Epithelial cell of prostate (primary cell): ENCODE results near the gene NR1H4.
"Not testable (repeated sequence)": the region's sequence is repeated elsewhere in the genome, so short reads cannot be mapped to it uniquely, and the experiment has no call there.

Experiments used
- DNase-seq: peaks from one replicate; pipeline ENCODE4 v3.0.0-alpha.2; 2011; ENCODE audit warnings: low read depth, low spot score
- H3K27ac ChIP-seq: fragments of 450-650 bp; 2 replicates; pipeline ENCODE4 v1.5.1; 2017; ENCODE audit warnings: mild to moderate bottlenecking

NR1H4 gene

DNA sequence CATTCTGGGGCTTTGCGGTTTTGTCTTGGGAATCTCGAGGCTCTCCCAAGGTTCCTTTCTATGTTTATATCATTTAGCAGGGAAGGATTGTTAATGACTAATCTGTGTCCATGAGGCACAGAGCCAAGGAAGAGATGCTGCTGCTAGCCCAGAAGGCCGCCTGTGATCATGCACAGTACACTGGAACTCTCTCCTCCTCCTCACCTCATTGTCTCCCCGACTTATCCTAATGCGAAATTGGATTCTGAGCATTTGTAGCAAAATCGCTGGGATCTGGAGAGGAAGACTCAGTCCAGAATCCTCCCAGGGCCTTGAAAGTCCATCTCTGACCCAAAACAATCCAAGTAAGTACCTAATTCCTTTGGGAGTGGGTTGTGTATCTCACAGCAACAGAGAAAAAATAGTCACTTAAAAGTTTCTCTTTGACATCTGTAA is at the start of gene NR1H4:
NR1H4 (plus strand) TSS at position 151 of the 435 bp plus-strand sequence. CDS start 19,458 bp downstream, outside the sequence.
- no peak for DNase-seq
- no peak within 1 kb of the TSS for H3K27ac ChIP-seq

DNA sequence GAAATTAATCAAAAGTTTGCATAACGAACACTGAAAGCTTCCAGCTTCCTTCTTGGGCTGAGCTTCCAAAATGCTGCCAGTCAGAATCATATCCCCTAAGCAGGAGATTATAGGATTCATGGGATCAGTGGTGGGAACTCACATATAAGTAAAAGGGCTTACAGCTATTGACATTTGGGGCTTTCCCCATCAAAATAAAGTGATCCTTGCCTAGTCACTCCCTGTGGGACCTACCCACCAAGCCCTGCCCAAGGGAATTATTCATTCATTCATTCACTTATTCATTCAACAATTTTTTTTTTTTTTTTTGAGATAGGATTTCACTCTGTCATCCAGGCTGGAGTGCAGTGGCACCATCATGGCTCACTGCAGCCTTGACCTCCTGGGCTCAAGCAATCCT is 47.5 kb upstream of the NR1H4 start:
- no peak overlapping the region for H3K27ac ChIP-seq
- no peak for DNase-seq

DNA sequence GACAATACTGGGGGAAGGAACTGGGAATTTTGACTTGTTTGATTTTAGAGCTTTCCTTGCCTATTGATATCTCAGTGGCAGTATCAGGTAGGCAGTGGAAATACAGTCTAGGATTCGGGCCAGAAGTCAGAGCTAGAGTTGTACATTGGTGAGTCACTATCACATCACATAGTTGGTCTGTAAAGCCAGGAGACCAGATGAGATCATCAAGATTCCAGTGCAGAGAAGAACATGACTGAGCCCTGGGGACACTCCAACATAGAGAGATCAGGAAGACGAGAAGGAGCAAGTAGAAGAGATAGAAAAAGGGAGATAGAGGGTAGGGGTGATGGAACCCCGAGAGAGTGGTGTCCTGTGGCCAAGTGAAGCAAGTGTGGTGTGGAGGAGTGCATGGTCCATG is 46.6 kb upstream of the NR1H4 start:
- H3K27ac ChIP-seq = no peak overlapping the region
- DNase-seq = peak; percentile 51

DNA sequence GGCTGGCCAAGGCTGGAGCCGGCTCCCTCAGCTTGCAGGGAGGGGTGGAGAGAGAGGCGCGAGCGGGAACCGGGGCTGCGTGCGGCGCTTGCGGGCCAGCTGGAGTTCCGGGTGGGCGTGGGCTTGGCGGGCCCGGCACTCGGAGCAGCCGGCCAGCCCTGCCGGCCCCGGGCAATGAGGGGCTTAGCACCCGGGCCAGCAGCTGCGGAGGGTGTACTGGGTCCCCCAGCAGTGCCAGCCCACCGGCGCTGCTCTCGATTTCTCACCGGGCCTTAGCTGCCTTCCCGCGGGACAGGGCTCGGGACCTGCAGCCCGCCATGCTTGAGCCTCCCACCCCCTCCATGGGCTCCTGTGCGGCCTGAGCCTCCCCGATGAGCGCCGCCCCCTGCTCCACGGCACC is 43.4 kb upstream of the NR1H4 start:
- not testable (repeated sequence) for H3K27ac ChIP-seq, DNase-seq

DNA sequence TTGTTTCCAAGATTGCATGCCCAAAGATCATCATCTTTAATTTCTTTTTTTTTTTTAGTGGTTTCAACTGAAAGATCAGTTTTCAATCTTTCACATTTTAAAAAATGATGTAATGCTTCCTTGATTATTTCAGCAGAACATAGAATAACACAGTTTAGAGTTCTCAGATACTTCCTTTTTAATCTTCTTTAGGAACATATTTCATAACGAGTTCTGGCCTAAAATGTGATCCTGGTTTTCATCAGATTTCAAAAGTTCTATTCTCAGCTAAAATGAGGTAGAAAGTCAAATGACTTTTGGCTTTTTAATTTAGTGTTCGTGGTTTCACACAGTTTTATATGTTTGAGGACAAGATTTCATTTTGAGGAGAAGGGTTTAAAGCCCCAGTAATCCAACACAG is 40.0 kb upstream of the NR1H4 start:
- no peak overlapping the region for H3K27ac ChIP-seq
- no peak for DNase-seq

DNA sequence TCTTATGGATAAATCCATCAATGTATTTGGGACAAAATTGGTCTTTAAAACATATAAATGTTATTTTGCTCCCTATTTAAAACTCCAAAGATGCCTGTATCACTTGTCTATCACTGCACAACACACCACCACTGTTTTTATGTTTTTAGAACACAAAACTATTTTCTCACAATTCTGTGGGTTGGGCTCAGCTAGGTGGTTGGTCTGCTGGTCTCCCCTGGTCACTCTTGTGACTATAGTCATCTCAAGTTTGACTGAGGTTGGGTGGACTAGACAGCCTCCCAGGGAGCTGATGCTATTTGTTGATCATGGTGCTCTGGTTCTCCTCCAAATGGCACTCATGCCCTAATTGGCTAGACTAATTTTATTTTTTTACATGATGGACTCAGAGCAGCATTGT is 39.5 kb upstream of the NR1H4 start:
- no peak for DNase-seq
- no peak overlapping the region for H3K27ac ChIP-seq

DNA sequence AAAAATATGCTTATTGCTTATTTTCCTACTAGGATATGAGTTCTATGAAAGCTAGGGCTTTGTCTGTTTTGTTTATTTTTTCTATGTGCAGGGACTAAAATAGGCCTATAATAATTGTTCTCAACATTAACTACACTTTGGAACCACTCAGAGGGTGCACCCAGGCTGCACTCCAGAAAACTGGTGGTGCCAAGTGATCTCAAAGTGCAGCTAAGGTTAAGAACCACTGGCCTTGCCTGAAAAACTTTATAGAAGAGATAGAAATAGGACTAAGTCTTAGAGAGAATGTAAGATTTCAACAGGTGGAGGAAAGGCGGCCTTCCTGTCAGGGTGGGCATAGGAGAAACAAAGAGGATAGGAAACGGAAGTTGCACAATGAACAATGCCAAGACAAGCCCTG is 37.7 kb upstream of the NR1H4 start:
- no peak overlapping the region for H3K27ac ChIP-seq
- no peak for DNase-seq

DNA sequence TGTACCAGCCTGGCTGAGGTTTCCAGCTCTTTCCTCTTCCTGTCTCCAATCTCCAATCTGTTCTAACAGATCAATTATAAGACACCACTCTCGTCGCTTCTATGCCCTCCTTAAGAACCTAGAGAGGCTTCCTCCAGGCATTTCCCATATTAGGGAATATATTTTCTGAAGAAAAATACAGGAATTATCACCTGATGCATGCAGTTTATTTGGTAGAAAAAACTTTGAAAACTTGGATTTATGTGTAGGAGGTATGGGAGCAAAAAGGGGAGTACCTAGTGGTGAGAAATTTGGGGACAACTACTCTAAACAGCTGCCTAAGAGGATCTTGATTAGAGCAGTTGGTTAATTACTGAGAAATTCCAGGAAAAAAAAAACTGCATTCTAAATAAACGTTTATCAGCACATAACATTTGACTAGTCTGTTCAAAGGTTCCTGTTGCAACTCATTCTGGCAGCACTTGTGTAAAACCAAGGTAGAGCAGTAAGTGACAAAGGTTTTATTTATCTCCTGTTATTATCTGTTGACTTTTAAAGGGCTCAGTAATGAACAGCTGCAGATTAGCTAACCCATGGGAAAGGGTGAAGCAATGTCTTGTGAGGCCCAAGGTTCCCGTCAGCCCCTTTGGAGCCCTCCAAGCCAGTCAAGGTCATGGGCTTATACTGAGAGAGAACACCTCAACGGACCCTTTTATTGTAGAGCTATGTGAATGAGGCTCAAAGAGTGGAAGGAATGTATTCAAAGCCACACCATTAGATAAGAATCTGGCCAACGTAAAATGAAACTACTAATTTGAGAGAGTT is 36.4 kb upstream of the NR1H4 start:
- DNase-seq = no peak
- H3K27ac ChIP-seq = no peak overlapping the region

DNA sequence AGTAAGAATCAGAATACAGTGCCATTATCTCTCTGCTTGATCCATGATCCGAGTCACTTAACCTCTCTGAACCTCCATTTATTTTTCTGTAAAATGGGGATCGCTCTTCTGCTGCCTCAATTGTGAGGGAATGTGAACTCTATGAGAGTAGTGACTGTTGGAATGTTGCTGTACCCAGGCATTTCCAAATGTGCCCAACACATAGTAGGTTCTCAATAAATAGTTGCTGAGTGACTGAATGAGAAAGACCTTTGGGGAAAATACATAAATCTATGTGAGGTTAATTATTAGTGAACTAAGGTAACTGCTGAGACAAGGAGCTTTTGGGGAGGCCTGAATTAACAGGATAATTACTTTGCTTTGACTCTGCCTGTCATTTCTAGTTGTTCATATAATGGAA is 33.9 kb upstream of the NR1H4 start:
- H3K27ac ChIP-seq = no peak overlapping the region

DNA sequence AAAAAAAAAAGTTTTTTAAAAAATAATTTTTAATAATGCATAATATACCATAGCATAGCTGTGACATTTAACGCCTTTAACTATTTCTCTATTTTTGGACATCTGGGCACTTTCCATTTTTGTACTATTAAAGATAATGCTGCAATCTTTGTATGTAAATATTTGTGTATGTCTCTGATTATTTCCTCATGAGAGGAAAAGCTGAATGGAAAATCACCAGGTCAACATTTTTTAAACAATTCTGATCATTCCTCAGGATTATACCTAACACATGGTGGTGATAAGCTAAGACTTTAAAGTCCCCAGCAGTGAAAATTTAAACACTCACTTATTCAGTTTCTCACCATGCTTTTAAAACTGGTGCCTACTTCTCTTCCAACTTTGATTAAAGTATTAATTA is 31.3 kb upstream of the NR1H4 start:
- no peak overlapping the region for H3K27ac ChIP-seq
- no peak for DNase-seq

More for the DNA sequence above, 33.9 kb upstream of the NR1H4 start:
- no peak for DNase-seq

DNA sequence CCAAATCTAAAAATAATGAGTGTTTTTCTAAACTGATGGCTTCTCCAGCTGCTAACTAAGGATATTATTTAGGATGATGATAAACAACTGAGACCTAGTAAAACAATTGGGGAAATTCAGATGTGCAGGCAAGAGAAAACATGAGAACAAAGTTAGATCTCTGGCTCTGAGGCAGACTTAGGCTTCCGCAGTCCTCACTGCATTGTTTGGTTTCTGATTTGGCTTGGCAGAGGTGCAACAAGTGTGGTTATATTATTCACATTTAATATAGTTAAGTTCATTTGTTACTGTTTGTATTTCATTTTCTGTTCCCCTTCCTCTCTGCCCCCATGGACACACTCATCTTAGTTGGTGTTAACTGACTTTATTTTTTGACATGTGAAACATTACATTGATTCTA is 30.2 kb upstream of the NR1H4 start:
- DNase-seq = no peak
- no peak overlapping the region for H3K27ac ChIP-seq

DNA sequence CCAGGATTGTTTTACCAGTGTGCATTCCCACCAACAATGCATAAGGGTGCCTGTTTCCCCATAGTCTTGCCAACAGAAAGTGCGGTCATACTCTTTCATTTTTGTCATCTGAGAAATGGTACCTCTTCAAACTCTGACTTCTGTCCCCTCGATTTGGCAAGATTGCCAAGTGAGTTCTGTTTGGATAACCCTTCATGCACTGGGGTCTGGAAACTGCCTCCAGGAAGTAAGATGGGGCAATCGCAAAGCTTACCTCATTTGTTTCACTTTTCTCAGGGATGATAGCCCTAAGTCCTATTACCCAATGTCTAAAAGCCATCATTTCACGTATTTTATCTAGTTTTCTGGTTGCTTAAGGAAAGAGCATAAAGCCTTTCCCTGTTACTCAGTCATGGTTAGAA is 28.6 kb upstream of the NR1H4 start:
- no peak overlapping the region for H3K27ac ChIP-seq
- no peak for DNase-seq

DNA sequence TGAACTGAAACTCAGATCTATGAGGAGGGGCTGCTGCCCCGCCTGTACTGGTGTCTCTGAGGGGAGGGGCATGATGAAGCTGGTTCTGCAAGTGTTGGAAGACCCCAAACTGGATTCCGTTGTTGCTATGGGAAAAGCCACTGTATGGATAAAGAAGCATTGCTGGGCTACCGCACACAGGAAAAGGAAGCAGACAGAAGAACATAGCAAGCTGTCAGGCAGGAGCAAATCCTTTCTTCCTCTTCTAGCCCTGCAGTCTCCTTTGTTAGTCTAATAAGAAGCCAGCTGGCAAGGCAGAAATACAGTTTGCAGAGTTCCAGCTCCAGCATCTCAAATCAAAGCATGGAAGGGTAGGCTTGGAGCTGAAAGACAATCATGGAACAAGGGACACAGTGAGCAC is 26.3 kb upstream of the NR1H4 start:
- H3K27ac ChIP-seq = no peak overlapping the region
- DNase-seq = no peak

DNA sequence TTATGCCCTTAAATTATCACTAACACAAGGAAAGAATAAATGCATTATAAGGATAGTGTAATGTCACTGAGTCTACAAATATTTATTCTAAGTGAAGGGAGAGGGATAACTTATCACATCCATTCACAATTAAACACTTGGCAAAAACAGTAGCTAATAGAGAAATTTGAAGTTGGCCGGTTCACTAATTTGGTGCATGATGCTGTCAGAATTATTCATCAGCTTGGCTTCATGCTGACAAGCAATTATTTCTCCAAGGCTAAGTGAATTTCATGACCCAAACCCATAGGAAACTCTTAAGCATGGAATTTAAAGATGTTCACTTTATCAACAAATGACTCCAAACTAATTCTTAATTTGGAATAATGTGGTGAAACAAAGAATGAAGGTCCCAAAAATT is 25.0 kb upstream of the NR1H4 start:
- no peak overlapping the region for H3K27ac ChIP-seq
- DNase-seq = no peak

DNA sequence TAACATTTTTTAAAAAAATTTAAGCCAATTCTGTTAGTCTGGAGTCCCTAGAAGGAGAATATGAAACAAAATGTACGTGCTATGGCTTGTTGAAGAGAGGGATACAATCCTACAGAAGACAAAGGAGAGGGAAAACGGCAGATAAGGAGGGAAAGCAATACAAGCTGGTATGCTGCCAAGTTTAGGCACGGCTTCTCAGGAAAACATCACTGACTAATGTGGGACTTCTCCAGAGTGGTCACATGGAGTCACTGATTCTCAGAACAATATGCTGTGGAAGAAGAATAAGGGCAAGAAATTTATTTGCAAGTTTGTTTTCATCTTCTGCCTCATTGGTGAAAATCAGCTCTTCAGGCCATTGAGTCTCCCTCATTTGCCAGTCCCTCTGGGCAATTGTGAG is 22.9 kb upstream of the NR1H4 start:
- H3K27ac ChIP-seq = no peak overlapping the region
- DNase-seq = no peak

DNA sequence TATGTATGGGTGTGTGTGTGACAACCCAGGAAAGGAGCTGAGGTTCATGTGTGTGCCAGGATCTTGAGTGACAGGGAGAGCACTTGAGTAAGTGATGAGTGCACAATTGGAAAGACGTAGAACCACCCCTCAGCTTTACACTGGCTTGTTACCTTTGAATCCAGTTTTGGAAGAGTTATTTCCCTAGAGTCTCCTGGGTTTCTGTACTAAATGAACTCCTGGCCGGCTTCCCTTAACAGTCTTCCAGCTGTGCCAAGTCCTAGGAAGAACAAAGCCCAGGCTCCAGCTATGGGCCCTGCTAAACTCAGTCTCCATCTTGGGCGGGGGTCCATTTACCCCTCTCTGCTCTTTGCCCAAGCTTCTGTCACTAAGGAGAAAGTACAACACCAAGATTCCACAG is 19.7 kb upstream of the NR1H4 start:
- H3K27ac ChIP-seq = no peak overlapping the region
- no peak for DNase-seq

DNA sequence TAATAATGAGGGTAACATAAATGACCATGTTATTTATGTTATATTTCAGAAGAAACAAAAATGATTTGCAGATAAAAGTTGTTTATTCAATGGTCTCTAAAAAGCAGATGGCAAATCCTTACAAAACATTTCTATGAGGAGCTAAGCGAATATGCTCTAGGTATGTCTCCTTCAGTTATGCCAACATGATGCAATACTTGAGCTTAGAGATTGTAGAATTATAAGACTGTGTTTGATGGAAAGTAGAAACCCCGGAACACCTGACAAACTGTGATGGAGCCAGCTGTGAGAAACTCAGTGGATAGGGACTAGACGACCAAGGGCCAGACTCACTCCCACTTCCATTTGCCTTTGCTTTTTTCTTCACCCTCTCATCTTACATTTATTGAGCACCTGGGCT is 17.8 kb upstream of the NR1H4 start:
- no peak overlapping the region for H3K27ac ChIP-seq
- DNase-seq = no peak

DNA sequence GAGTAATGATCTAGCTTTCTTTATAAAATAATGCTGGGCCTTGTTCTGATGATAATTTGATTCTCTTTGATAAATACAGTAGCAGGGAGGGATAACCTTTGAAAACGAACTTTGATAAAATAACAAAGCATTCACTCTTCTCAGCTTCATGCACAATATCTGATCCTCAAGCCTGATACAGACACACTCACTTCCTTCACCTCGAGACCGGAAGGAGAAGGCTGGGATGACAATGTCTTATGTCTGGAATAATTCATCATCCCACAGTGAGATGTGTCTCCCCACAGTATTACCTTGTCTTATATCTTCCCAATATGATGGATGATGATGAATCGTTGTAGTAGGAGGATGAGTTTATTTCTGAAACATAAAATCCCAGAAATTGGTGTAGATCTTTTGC is 15.5 kb upstream of the NR1H4 start:
- H3K27ac ChIP-seq = no peak overlapping the region
- no peak for DNase-seq

DNA sequence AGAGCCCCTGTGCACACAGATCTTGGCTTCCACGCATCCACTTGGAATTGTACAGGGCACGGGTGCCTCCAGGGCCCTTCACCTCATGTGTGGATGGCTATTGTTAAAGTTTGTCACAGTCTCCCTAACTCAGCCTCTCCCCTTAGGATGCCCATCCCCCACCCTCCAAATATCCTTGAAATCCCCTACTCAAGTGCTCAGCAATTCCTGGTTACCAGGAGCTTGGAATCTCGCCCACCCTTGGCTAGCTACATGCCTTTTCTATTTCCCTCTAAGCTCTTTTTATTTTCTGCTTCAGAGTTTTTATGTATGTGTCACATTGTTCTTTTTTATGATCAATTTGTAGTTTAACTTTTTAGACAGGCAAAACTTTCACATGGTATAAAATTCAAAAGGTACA is 13.0 kb upstream of the NR1H4 start:
- no peak overlapping the region for H3K27ac ChIP-seq
- no peak for DNase-seq

DNA sequence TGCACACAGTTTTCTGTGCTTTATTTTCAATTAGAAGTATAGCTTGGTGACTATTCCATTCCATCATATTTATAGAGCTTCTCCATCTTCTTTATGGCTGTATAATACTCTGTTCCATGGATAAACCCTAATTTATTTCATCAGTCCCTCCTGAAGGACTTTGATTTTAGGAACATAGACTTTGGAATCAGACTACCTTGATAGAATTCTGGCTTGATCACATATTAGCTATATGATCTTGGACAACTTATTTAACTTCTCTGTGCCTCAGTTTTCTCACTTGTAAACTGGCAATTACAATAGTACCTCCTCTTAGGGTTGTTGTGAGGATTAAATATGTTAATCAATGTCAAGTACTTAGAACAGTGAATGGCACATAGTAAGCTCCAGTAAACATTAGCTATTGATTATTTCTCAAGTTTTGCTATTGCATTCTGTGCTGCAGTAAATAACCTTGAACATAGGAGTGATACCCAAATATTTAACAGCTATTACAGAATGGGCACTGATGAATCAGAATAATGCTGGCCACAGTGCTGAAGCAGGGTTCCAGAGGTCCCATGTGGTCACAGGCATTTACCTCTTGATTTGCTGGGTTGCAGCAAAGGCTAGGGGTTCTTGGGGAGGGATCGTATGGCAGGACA is 12.2 kb upstream of the NR1H4 start:
- DNase-seq = no peak
- no peak overlapping the region for H3K27ac ChIP-seq

DNA sequence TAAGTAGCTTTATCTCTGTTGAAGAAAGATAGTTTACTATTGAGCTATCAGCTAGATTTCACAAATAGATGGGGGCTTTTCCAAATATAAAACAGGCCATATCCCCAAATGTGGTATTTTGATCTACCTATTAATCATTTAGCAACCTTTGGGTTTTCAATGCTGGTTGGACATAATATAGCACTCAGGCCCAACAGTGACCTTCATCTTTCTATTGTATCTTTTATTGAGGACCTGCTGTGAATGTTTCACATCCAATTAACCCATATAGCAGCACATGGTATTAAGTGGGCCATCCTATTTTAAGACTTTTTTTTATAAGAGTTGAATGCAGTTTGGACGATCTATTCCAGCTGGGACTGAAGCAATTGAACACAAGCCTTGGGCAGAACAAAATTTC is 10.0 kb upstream of the NR1H4 start:
- H3K27ac ChIP-seq = no peak overlapping the region
- DNase-seq = no peak

DNA sequence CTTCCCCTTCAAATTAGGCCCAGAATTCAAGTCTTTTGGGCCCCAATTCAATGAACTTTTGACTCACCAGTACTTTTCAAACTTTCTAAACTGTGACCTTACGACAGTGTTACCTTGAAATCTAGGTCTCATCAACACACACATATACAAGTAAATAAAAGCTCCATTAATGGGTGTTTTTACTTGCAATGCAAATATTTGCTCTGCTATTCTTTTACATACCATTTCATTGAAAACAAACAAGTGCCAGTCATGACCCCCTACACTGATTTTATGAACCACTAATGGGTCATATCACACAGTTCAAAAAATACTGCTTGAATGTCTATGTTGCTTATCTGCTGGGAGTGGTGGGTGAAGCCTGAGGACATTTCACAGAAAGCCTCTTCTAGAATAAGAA is 9.1 kb upstream of the NR1H4 start:
- no peak overlapping the region for H3K27ac ChIP-seq

More for the DNA sequence above, 9.1 kb upstream of the NR1H4 start:
- DNase-seq = no peak
